ENCODE data around the gene SEC22B.
"Not testable (repeated sequence)": the region's sequence is repeated elsewhere in the genome, so short reads cannot be mapped to it uniquely, and the experiment has no call there.

SEC22B gene

DNA sequence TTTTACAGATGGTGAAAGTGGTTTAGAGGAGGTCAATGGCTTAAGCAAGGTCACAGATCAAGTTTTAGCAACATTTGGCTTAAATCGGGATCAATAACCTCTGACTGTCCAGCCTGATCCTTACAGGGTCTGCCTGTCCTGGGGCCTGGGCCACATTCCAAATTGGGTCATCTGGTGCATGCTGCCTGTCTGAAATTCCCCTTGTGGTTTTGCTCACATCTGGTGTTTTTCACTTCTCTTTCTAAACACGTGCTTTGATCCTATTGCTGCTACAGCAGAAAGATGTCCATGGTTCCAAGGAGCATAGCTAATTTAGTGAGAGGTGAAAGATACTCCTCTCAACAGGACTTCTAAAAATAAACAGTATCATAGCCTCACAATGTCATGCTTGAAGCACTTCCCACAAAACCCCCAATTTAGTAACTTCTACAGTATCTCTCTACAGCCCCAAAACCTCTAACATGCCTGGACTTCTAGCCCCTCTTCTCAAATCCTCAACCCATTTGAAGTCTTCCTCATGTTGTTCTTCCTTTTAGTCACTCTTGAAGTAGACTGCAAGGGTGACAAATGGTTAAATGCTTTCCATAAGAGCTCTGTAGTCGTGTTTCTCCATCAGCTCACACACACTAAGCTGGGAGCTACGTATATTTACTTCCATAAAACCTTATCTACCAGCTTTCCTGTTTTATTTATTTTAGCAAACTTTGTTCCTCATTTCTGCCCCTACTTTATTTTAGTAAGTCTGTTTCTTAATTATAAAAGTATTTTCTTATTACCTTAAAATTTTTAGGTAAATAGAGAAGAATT is 58.7 kb downstream of the SEC22B start:
- in situ Hi-C loops (cut with HindIII; ENCODE audit: low sequenced_read_pairs): not testable (repeated sequence)

DNA sequence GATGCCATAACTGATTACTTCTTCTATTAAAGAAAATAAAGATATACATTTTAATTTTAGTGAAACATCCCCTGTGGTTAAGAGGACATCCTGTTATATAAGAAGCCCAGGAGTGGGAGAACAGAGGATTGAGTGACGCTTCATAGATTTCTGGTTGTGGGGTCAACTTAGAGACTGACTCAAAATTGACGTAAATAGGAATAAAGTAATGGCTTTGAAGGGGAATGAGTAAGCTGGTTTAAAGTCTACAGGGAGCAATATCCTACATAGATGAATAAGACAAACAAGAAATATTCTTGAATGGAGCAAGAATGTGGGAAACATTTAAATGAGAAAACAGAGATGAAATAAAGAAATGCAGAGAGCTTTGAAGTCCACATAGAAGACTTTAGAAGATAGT is 60.2 kb downstream of the SEC22B start:
- in situ Hi-C loops (cut with HindIII; ENCODE audit: low sequenced_read_pairs): not testable (repeated sequence)

DNA sequence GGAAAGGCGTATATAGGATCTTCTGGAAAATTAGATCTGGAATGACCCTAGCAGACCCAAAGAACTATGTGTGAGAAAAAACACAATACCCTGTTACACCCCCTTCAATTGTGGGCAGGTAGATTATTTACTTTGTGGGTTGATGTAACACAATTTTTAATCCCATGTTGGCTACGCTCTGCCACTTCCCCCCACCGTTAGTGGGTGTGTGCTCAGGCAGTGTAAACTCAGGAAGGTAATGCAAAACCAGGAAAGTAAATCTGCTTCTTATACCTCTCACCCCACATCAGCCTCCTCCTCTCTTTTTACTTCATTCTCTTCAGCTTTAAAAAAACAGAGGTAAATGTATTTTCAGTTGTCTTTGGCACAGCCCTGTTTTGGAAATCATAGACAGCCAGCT is 63.2 kb downstream of the SEC22B start:
- in situ Hi-C loops (cut with HindIII; ENCODE audit: low sequenced_read_pairs): not testable (repeated sequence)

DNA sequence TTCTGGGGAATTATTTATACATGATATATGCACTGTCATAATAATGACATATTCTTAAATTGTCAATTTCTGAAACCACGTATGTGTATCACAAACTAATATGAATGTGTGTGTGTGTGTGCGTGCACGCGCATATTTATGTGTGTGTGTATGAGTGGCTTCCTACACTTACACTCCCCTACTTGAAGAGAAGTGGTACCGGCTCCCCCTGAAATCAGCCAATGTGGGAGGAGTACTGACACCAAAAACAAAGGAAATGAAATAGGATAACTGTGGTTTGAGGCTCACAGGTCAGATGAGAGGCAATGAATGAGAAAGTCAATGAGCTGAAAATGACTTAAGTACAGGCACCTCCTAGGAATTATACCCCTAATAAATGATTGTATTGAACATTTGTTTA is 64.1 kb downstream of the SEC22B start:
- in situ Hi-C loops (cut with HindIII; ENCODE audit: low sequenced_read_pairs): not testable (repeated sequence)

DNA sequence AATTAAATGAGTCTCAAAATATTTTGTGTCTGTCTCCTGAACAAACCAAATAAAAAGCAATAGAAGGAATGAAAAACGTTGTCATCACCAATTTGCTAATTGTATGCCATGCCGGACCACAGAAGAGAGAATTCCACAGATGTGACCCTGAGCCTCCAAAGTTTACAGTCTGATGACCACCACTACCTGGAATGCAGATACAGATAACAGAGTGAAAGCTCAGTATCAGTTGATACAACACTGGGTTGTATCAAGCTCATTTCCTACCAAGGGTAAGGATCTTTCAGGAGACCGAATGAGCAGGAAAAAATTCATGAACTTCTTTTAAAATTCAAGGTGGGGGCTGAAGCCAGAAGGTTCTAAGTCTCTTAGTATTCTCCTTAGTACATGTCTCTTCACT is 64.5 kb downstream of the SEC22B start:
- in situ Hi-C loops (cut with HindIII; ENCODE audit: low sequenced_read_pairs): not testable (repeated sequence)

DNA sequence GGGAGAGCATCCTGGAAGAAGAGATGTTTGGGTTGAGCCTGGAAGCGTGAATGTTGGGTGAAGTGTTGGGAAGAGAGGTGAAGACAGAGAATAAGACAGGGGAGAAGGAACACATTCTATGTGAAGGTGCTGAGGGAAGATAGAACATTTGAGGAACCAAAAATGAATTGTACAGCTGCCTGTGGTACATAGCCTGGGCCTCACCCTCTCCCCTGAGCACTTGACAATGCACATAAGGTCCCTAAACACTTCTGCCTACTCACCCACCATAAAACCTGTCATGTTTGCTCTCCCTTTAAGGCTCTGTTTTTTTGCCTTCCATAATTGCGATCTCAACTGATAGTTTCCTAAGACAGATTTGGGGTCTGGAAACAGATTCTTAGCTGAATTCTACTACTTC is 65.3 kb downstream of the SEC22B start:
- in situ Hi-C loops (cut with HindIII; ENCODE audit: low sequenced_read_pairs): not testable (repeated sequence)

DNA sequence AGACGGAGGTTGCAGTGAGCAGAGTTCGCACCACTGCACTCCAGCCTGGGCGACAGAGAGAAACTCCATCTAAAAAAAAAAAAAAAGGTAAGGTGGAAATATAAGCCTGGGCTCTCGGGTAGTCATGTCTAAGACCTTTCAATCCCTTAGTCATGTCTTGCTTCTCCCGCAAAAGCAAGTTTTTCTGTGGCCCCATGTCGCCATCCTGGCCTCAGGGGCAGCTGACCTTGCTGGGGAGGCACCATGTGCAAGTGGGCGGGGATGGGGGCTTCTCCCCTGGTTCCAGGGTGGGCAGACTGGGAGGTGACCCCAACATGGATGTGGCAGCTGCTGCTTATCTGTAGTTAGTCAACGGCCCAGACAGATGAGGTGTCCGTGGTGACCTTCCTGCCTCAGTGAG is 66.7 kb downstream of the SEC22B start:
- in situ Hi-C loops (cut with HindIII; ENCODE audit: low sequenced_read_pairs): not testable (repeated sequence)

DNA sequence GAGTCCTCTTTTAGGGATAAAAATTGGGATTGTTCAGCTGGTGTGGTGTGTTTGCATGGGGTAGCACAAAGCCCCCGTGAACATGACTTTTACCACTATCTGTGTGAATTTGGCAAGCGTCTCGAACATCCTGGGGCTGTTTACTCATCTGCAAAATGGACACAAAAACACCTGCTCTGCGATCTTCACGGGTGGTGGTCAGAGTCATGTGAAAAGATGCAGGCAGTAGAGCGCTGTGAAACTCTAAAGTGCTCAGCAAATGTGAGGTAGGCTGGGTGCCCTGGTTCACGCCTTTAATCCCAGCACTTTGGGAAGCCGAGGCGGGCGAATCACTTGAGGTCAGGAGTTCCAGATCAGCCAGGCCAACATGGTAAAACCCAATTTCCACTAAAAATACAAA is 67.1 kb downstream of the SEC22B start:
- in situ Hi-C loops (cut with HindIII; ENCODE audit: low sequenced_read_pairs): not testable (repeated sequence)

DNA sequence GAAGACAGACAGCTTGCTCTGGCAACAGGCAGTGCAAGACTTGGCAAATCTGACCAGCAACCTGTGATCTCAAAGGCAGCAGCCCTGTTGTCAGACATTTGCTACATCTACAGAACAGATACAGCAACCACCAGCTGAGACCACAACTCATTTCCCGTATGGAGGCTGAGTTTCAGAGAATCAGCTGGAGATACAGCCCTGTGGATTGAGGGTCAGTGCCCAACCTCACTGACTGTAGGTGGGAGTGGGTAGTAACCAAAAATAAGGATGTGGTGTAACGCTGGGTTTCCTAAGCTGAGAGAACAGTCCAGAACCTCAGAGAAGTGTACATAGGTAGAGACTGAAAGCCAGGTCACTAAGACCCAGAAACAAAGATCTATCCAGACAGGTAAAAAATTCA is 71.0 kb downstream of the SEC22B start:
- in situ Hi-C loops (cut with HindIII; ENCODE audit: low sequenced_read_pairs): not testable (repeated sequence)

DNA sequence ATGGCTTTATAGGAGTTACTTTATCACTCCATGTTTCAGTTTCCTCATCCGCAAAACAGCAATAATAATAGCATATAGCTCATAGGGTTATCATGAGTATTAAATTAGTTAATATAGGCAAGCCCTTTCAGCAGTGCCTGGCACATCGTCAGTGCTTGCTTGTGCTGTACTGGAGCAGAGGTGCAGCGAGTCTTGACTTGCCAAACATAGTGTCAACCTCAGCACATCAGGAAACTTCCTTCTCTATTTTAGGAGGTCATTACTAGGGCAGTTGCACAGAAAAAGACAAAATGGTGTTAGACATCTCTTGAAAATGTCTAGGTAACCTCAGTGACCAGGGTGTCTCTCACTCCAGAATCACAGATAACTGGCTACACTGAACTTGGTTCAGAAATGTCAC is 72.6 kb downstream of the SEC22B start:
- in situ Hi-C loops (cut with HindIII; ENCODE audit: low sequenced_read_pairs): not testable (repeated sequence)

DNA sequence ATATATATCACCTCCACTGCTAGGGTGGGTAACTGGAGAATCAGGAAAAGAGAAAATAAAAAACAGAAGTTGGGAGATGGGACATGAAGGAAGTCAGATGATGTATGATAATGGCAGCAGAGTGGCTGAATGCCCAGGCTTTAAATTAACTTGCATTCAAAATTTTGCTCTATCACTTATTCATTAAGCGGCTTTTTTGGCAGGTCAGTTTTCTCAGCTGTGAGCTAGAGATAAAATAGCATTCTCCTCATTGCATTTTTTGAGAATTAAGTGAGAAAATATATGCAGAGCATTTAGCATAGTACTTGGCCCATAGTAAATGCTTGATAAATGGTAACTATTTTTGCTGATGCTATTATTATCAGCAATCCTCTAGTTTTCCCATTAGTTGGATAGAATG is 74.7 kb downstream of the SEC22B start:
- in situ Hi-C loops (cut with HindIII; ENCODE audit: low sequenced_read_pairs): not testable (repeated sequence)
